Thyroid gland (tissue), 4 donors: ENCODE measurements around the gene RNASEH2B.

ENCODE experiments used
- CTCF ChIP-seq, 6 experiments: fragments of 200-600 bp in 3 of 6; fragments of 450-650 bp in 3 of 6; sonication (generic) in 3 of 6; IDR thresholded peaks; one replicate each; pipeline ENCODE4 v1.5.1; 2016 to 2019; ENCODE audit warnings: antibody characterized with exemption in 6 of 6, mild to moderate bottlenecking in 2 of 6, inconsistent platforms in 1 of 6, moderate library complexity in 1 of 6
- POLR2A ChIP-seq, 2 donors: fragments of 450-650 bp; IDR thresholded peaks; one replicate each; pipeline ENCODE4 v1.6.1; 2017; ENCODE audit warnings: antibody characterized with exemption in 2 of 2, mild to moderate bottlenecking in 2 of 2, moderate library complexity in 1 of 2

GRCh38 chr13:50908371-50908770 lies 1.2 kb upstream of the RNASEH2B start:
- TF ChIP-seq CTCF (IDR thresholded peaks at IDR 0.05) (no peak), POLR2A (IDR thresholded peaks at IDR 0.05) (no peak)
